T-cell (primary cell): ENCODE data around the gene SYCP2. TPM values are rescaled to one million over a fixed set of nuclear protein-coding genes. Genes with fewer than 3 reads are reported as not detected.
A peak's percentile ranks its signal among the peaks of the same experiment; 100 is the strongest.

Experiments used
- ATAC-seq, 4 experiments: fragments of 200-7000 bp in 3 of 4; fragments of 150-1000 bp in 1 of 4; cut with Tn5 transposase; replicated peaks in 1 of 4; 1 replicate in 3 of 4; 2 replicates in 1 of 4; pipeline ENCODE4 v1.10.0; 2021; ENCODE audit warnings: moderate library complexity in 3 of 4, mild to moderate bottlenecking in 2 of 4, moderate number of reproducible peaks in 1 of 4
- CTCF ChIA-PET, 2 donors: fragments of 300-600 bp; sonication (Branson Sonifier 250); formaldehyde crosslinking; loops; one replicate each; lab custom pipeline; 2022; ENCODE audit warnings: antibody characterized with exemption in 2 of 2; lab: Charles Lee
- POLR2A ChIA-PET, 2 donors: fragments of 300-600 bp; sonication (Branson Sonifier 250); formaldehyde crosslinking; loops; one replicate each; lab custom pipeline; 2022; ENCODE audit warnings: antibody characterized with exemption in 2 of 2; lab: Charles Lee
- DNase-seq, 35 experiments: peaks; one replicate each; pipeline versions ENCODE4 v3.0.0 to v3.0.0-alpha.2; 2013 to 2023
- H3K27ac ChIP-seq: one replicate; pipeline ENCODE4 v1.5.1; 2013; ENCODE audit warnings: low read length
- H3K27me3 ChIP-seq, 2 experiments: replicated peaks in 1 of 2; 1 replicate in 1 of 2; 2 replicates in 1 of 2; pipeline versions ENCODE4 v1.6.1 to v1.7.0; 2013; ENCODE audit warnings: low read length in 1 of 2, mixed read lengths in 1 of 2; ENCODE audit not compliant: control insufficient read depth in 2 of 2, insufficient read depth in 2 of 2; ENCODE audit errors: extremely low read depth in 1 of 2
- H3K36me3 ChIP-seq, 2 donors: 1 replicate in 1 of 2; 2 replicates in 1 of 2; pipeline versions ENCODE4 v1.6.1 to v1.7.0; 2013; ENCODE audit warnings: low read length in 1 of 2; ENCODE audit not compliant: control insufficient read depth in 2 of 2, insufficient read depth in 1 of 2; ENCODE audit errors: extremely low read depth in 1 of 2
- H3K4me1 ChIP-seq, 2 experiments: 1 replicate in 1 of 2; 2 replicates in 1 of 2; pipeline versions ENCODE4 v1.6.1 to v1.7.0; 2013; ENCODE audit warnings: low read length in 2 of 2, mixed read lengths in 1 of 2; ENCODE audit not compliant: insufficient read depth in 2 of 2, control insufficient read depth in 1 of 2; ENCODE audit errors: extremely low read depth in 1 of 2
- H3K4me3 ChIP-seq, 2 donors: 1 replicate in 1 of 2; 2 replicates in 1 of 2; pipeline versions ENCODE4 v1.5.1 to v1.7.0; 2013; ENCODE audit warnings: mild to moderate bottlenecking in 2 of 2, low read length in 1 of 2, moderate library complexity in 1 of 2; ENCODE audit not compliant: control insufficient read depth in 1 of 2; ENCODE audit errors: extremely low read depth in 1 of 2
- H3K9me3 ChIP-seq: 2 replicates; pipeline ENCODE4 v1.7.0; 2013
- H3K27ac Mint-ChIP-seq, 2 donors: one replicate each; pipeline ENCODE4 v1.8.0; 2020 to 2021; ENCODE audit warnings: mild to moderate bottlenecking in 2 of 2, mixed read lengths in 2 of 2
- H3K27me3 Mint-ChIP-seq, 2 donors: one replicate each; pipeline ENCODE4 v1.8.0; 2021 to 2022; ENCODE audit warnings: mixed read lengths in 2 of 2
- H3K36me3 Mint-ChIP-seq: one replicate; pipeline ENCODE4 v1.8.0; 2021; ENCODE audit warnings: mixed read lengths
- H3K4me1 Mint-ChIP-seq, 3 donors: one replicate each; pipeline ENCODE4 v1.8.0; 2020 to 2022; ENCODE audit warnings: mixed read lengths in 3 of 3, mild to moderate bottlenecking in 1 of 3
- H3K4me3 Mint-ChIP-seq, 3 donors: one replicate each; pipeline ENCODE4 v1.8.0; 2020 to 2022; ENCODE audit warnings: mild to moderate bottlenecking in 3 of 3, mixed read lengths in 3 of 3, moderate library complexity in 3 of 3
- H3K9me3 Mint-ChIP-seq, 3 donors: one replicate each; pipeline ENCODE4 v1.8.0; 2020 to 2022; ENCODE audit warnings: mixed read lengths in 3 of 3
- WGBS: methylation state at CpG from one replicate; pipeline ENCODE4 v1.1.5; 2013; ENCODE audit warnings: missing lambda C conversion rate; ENCODE audit not compliant: insufficient coverage; 5-methylcytosine and 5-hydroxymethylcytosine counted together
- total RNA-seq, 35 experiments: library from RNA in 6 of 35; stranded (reverse) in 6 of 35; fragments of 120-200 nt in 1 of 35; gene quantifications; one replicate each; pipeline versions ENCODE4 v1.2.1 to v1.2.4 and lab custom pipeline; 2013 to 2026

The SYCP2 gene
- total RNA-seq, 5 donors from 2014 or later (not counting 1 experiment from before 2014, with no cell fraction given) = 3.0 to 6.0 (median 3.8) TPM

GRCh38 chr20:59931511-59932312 lies 1.7 kb downstream of the SYCP2 start:
- no peak for ATAC-seq
- CTCF ChIA-PET = interaction anchor here in 1 of 2 donors (0.8 kb wide), 1 partner anchor 8 kb away, joined by 3 read pairs; the partner anchor contains the start of genes FAM217B and PPP1R3D
- WGBS = no CpG with 5 or more reads among the region's 9 CpGs
- Histone ChIP-seq H3K4me1 (peaks cover 0 to 9% of the 10 kb centered on the region in 2 experiments), H3K36me3 (no peaks in the 10 kb centered on the region), H3K27ac (no peak overlapping the region), H3K9me3 (no peaks in the 10 kb centered on the region), H3K27me3 (no peaks in the 10 kb centered on the region), H3K4me3 (no peak overlapping the region)
- Mint-ChIP-seq H3K36me3 (no peaks in the 10 kb centered on the region), H3K27me3 (no peaks in the 10 kb centered on the region), H3K4me1 (peaks cover 12 to 22% (median 21%) of the 10 kb centered on the region in 3 donors), H3K4me3 (peak overlapping the region; percentile 55 to 79 (median 73)), H3K9me3 (no peaks in the 10 kb centered on the region), H3K27ac (no peak overlapping the region)
- DNase-seq = no peak
- POLR2A ChIA-PET = no interaction called here

GRCh38 chr20:59925899-59926298 lies 7.5 kb downstream of the SYCP2 start:
- Mint-ChIP-seq H3K9me3 (no peaks in the 10 kb centered on the region), H3K27me3 (peaks cover 3 to 13% of the 10 kb centered on the region in 2 donors), H3K4me1 (no peaks in the 10 kb centered on the region), H3K27ac (no peak overlapping the region), H3K4me3 (no peak overlapping the region), H3K36me3 (no peaks in the 10 kb centered on the region)
- Histone ChIP-seq H3K27me3 (no peaks in the 10 kb centered on the region), H3K4me3 (no peak overlapping the region), H3K9me3 (no peaks in the 10 kb centered on the region), H3K27ac (no peak overlapping the region), H3K36me3 (no peaks in the 10 kb centered on the region), H3K4me1 (no peaks in the 10 kb centered on the region)
- ChIA-PET POLR2A (no interaction called here), CTCF (no interaction called here)
- DNase-seq (no peak), ATAC-seq (no peak)

DNA sequence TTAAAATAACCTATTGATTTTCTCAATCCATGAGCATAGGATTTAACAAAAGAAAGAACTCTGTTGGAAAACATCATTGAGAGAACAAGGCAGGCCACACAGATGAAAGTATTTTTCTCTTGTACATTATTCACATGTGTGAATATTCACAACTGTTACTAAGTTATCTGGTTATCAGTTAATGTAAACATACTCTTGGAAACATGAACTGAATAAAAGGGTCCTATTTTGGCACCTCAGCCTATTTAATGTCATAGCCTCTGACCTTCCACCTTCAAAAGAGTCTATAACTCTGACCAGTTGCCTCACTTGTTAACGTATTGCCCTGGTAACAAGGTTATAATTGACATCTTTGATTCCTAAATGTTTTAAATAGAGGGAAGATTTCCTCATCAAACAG lies 8.1 kb downstream of the SYCP2 start:
- Histone ChIP-seq H3K27me3 (no peaks in the 10 kb centered on the region), H3K36me3 (no peaks in the 10 kb centered on the region), H3K27ac (no peak overlapping the region), H3K4me3 (no peak overlapping the region), H3K4me1 (no peaks in the 10 kb centered on the region), H3K9me3 (no peaks in the 10 kb centered on the region)
- CTCF ChIA-PET = no interaction called here
- Mint-ChIP-seq H3K9me3 (no peaks in the 10 kb centered on the region), H3K27ac (no peak overlapping the region), H3K4me1 (no peaks in the 10 kb centered on the region), H3K4me3 (no peak overlapping the region), H3K36me3 (no peaks in the 10 kb centered on the region), H3K27me3 (peaks cover 3 to 13% of the 10 kb centered on the region in 2 donors)
- POLR2A ChIA-PET = no interaction called here
- WGBS = no CpG with 5 or more reads among the region's 1 CpG
- no peak for ATAC-seq
- DNase-seq = no peak

DNA sequence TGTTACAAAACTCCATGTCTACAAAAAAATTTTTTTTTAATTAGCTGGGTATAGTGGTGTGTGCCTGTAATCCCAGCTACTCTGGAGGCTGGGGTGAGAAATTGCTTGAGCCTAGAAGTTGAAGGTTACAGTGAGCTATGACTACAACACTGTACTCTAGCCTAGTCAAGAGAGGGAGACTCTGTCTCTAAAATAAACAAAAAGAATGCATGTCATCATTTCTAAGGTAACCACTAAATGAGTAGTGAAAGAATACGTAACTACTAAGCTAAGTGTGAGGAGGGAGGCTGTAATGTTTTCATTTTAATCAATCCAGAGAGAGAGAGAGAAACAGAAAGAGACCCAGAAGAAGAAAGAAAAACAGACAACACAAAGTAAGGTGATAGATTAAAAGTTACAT lies 9.9 kb downstream of the SYCP2 start:
- Mint-ChIP-seq H3K4me3 (no peak overlapping the region), H3K36me3 (no peaks in the 10 kb centered on the region), H3K27me3 (peaks cover 3 to 13% of the 10 kb centered on the region in 2 donors), H3K9me3 (no peaks in the 10 kb centered on the region), H3K4me1 (no peaks in the 10 kb centered on the region), H3K27ac (no peak overlapping the region)
- no peaks in the 10 kb centered on the region for H3K4me1 ChIP-seq
- ChIA-PET CTCF (no interaction called here), POLR2A (no interaction called here)
- no CpG with 5 or more reads among the region's 1 CpG for whole genome bisulfite sequencing
- H3K27me3 ChIP-seq = no peaks in the 10 kb centered on the region
- H3K36me3 ChIP-seq = no peaks in the 10 kb centered on the region
- no peak overlapping the region for H3K4me3 ChIP-seq
- no peaks in the 10 kb centered on the region for H3K9me3 ChIP-seq
- DNase-seq (no peak), ATAC-seq (no peak)
- H3K27ac ChIP-seq = no peak overlapping the region

- Mint-ChIP-seq H3K27ac (no peak overlapping the region), H3K9me3 (no peaks in the 10 kb centered on the region), H3K4me3 (no peak overlapping the region), H3K4me1 (no peaks in the 10 kb centered on the region), H3K27me3 (peaks cover 3 to 13% of the 10 kb centered on the region in 2 donors), H3K36me3 (no peaks in the 10 kb centered on the region)
- ChIA-PET POLR2A (no interaction called here), CTCF (interaction anchor here in 1 of 2 donors (0.9 kb wide), 1 partner anchor 13 kb away, joined by 3 read pairs; no protein-coding TSS in a partner anchor)
- Histone ChIP-seq H3K27me3 (no peaks in the 10 kb centered on the region), H3K36me3 (no peaks in the 10 kb centered on the region), H3K4me3 (no peak overlapping the region), H3K4me1 (no peaks in the 10 kb centered on the region), H3K27ac (no peak overlapping the region), H3K9me3 (no peaks in the 10 kb centered on the region)
- ATAC-seq (no peak), DNase-seq (no peak)
Measured at GRCh38 chr20:59920944-59921343, 12.5 kb downstream of the SYCP2 start.

DNA sequence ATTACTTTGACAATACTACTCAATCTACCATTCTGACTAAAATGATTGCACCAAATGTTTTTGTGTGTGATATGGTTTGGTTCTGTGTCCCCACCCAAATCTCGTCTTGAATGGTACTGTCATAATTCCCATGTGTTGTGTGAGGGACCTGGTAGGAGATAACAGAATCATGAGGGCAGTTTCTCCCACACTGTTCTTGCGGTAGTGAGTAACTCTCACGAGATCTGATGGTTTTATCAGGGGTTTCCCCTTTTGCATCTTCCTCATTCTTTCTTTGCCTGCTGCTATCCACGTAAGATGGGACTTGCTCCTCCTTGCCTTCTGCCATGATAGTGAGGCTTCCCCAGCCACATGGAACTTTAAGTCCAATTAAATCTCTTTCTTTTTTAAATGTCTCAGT lies 20.8 kb downstream of the SYCP2 start:
- ATAC-seq = no peak
- POLR2A ChIA-PET = no interaction called here

More for the DNA sequence above, 20.8 kb downstream of the SYCP2 start:
- Mint-ChIP-seq H3K4me3 (no peak overlapping the region), H3K27me3 (no peaks in the 10 kb centered on the region), H3K4me1 (no peaks in the 10 kb centered on the region), H3K27ac (no peak overlapping the region), H3K36me3 (peaks cover 6% of the 10 kb centered on the region), H3K9me3 (no peaks in the 10 kb centered on the region)
- H3K9me3 ChIP-seq = no peaks in the 10 kb centered on the region
- no peak overlapping the region for H3K27ac ChIP-seq
- no peak overlapping the region for H3K4me3 ChIP-seq
- H3K27me3 ChIP-seq = peaks cover 0 to 2% of the 10 kb centered on the region in 2 experiments
- no peak for DNase-seq
- CTCF ChIA-PET = no interaction called here
- WGBS = 50% methylated on average over 1 of the region's 4 CpGs
- H3K36me3 ChIP-seq = no peaks in the 10 kb centered on the region
- H3K4me1 ChIP-seq = no peaks in the 10 kb centered on the region
